Measurements from ENCODE around the gene BCHE.

BCHE gene

DNA sequence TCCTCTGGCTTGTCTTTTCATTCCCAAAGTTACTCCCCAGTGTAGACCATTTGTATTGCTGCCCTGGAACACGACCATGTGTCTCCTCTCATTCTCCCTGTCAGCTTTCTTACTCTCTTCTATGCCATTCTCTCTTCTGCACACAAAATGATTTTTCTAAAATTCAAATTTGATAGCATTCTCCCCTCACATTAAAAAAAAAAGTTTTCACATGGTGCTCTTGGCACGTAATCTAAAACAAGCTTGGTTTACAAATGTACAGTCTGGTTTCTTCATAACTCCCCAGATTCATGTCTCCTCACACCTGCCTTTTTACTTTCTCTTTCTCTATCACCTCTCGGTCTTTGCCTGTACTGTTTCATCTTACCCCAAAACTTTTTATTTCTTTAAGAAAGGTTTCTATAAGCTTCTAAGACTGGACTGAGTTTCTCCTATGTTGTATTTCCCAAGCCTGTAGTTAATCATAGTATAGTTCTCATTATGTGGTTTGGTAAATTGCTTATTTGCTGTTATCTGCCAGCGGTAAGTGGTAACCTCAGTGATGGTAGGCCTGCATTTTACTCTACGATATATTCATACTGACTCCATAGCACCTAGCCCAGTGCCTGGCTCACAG lies 31.2 kb downstream of the BCHE start (continued):
- TF ChIP-seq ZNF146 (tag by site-specific recombination; IDR thresholded peaks at IDR 0.05) (no peak), YY1 (tag by site-specific recombination; IDR thresholded peaks at IDR 0.05) (no peak), ZNF600 (tag by site-specific recombination; IDR thresholded peaks at IDR 0.05) (no peak), ZNF529 (tag by site-specific recombination; IDR thresholded peaks at IDR 0.05; ENCODE audit: insufficient replicate concordance) (no peak), ZIC2 (tag by site-specific recombination; IDR thresholded peaks at IDR 0.05) (no peak), ZSCAN30 (tag by site-specific recombination; IDR thresholded peaks at IDR 0.05) (no peak)
- TF ChIP-seq, protein P1, sequence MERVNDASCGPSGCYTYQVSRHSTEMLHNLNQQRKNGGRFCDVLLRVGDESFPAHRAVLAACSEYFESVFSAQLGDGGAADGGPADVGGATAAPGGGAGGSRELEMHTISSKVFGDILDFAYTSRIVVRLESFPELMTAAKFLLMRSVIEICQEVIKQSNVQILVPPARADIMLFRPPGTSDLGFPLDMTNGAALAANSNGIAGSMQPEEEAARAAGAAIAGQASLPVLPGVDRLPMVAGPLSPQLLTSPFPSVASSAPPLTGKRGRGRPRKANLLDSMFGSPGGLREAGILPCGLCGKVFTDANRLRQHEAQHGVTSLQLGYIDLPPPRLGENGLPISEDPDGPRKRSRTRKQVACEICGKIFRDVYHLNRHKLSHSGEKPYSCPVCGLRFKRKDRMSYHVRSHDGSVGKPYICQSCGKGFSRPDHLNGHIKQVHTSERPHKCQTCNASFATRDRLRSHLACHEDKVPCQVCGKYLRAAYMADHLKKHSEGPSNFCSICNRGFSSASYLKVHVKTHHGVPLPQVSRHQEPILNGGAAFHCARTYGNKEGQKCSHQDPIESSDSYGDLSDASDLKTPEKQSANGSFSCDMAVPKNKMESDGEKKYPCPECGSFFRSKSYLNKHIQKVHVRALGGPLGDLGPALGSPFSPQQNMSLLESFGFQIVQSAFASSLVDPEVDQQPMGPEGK (tag by site-specific recombination; IDR thresholded peaks at IDR 0.05) = no peak

DNA sequence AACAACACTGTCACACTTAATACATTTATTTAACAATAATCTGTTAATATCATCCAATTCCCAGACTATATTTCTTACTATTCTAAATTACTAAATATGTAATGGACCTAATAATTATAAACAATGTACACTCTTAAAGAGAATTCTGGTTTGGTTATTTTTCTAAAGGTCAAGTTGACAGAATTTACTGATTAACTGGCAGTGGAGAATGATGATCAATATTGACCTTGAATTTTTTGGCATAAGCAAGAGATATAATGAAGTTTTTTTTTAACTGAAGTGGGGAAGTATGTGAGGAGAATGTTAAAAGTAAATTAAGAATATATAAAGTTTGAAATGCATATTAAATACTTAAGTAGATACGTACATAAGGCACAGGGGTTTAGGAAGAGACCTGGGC lies 33.8 kb downstream of the BCHE start:
- CTCF ChIA-PET = interaction anchor here (0.7 kb wide), 1 partner anchor 110 kb away, joined by 3 read pairs; no protein-coding TSS in a partner anchor
- TF ChIP-seq ZNF133 (tag by site-specific recombination; IDR thresholded peaks at IDR 0.05) = no peak
- no peak for TF ChIP-seq ZNF626 (tag by site-specific recombination; IDR thresholded peaks at IDR 0.05)
- TF ChIP-seq ZNF248 (tag by site-specific recombination; IDR thresholded peaks at IDR 0.05) = no peak
- no peak for TF ChIP-seq PRDM1 (tag by site-specific recombination; IDR thresholded peaks at IDR 0.05)
- no peak for TF ChIP-seq ZNF830 (tag by site-specific recombination; IDR thresholded peaks at IDR 0.05; ENCODE audit: low read depth)
- no peak for TF ChIP-seq ZNF654 (tag by site-specific recombination; IDR thresholded peaks at IDR 0.05; ENCODE audit: low read depth)
- TF ChIP-seq ZEB2 (tag by site-specific recombination; IDR thresholded peaks at IDR 0.05) = no peak
- TF ChIP-seq, protein P2, sequence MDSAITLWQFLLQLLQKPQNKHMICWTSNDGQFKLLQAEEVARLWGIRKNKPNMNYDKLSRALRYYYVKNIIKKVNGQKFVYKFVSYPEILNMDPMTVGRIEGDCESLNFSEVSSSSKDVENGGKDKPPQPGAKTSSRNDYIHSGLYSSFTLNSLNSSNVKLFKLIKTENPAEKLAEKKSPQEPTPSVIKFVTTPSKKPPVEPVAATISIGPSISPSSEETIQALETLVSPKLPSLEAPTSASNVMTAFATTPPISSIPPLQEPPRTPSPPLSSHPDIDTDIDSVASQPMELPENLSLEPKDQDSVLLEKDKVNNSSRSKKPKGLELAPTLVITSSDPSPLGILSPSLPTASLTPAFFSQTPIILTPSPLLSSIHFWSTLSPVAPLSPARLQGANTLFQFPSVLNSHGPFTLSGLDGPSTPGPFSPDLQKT (IDR thresholded peaks at IDR 0.05; ENCODE audit: borderline replicate concordance, low read depth, low read length) = no peak
- TF ChIP-seq ZNF311 (tag by site-specific recombination; IDR thresholded peaks at IDR 0.05; ENCODE audit: borderline replicate concordance) = no peak
- TF ChIP-seq ZNF394 (tag by site-specific recombination; IDR thresholded peaks at IDR 0.05; ENCODE audit: borderline replicate concordance) = no peak
- TF ChIP-seq, protein P3, sequence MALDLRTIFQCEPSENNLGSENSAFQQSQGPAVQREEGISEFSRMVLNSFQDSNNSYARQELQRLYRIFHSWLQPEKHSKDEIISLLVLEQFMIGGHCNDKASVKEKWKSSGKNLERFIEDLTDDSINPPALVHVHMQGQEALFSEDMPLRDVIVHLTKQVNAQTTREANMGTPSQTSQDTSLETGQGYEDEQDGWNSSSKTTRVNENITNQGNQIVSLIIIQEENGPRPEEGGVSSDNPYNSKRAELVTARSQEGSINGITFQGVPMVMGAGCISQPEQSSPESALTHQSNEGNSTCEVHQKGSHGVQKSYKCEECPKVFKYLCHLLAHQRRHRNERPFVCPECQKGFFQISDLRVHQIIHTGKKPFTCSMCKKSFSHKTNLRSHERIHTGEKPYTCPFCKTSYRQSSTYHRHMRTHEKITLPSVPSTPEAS (tag by site-specific recombination; IDR thresholded peaks at IDR 0.05) = no peak
- TF ChIP-seq ZNF354C (tag by site-specific recombination; IDR thresholded peaks at IDR 0.05; ENCODE audit: borderline replicate concordance, low read depth) = no peak
- TF ChIP-seq ZNF10 (tag by site-specific recombination; IDR thresholded peaks at IDR 0.05) = no peak
- TF ChIP-seq, protein P4, sequence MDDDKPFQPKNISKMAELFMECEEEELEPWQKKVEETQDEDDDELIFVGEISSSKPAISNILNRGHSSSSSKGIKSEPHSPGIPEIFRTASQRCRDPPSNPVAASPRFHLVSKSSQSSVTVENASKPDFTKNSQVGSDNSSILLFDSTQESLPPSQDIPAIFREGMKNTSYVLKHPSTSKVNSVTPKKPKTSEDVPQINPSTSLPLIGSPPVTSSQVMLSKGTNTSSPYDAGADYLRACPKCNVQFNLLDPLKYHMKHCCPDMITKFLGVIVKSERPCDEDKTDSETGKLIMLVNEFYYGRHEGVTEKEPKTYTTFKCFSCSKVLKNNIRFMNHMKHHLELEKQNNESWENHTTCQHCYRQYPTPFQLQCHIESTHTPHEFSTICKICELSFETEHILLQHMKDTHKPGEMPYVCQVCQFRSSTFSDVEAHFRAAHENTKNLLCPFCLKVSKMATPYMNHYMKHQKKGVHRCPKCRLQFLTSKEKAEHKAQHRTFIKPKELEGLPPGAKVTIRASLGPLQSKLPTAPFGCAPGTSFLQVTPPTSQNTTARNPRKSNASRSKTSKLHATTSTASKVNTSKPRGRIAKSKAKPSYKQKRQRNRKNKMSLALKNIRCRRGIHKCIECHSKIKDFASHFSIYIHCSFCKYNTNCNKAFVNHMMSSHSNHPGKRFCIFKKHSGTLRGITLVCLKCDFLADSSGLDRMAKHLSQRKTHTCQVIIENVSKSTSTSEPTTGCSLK (tag by site-specific recombination; IDR thresholded peaks at IDR 0.05) = no peak

More for the DNA sequence above, 33.8 kb downstream of the BCHE start:
- Histone ChIP-seq H3K36me3 (ENCODE audit: control insufficient read depth in 2 of 2, insufficient read depth in 1 of 2, low read length in 2 of 2) (no peaks in the 10 kb centered on the region), H3K4me1 (ENCODE audit: control insufficient read depth, insufficient read depth, low read length) (no peaks in the 10 kb centered on the region), H3K9me3 (ENCODE audit: control insufficient read depth, insufficient read depth, low read depth, low read length) (no peaks in the 10 kb centered on the region), H3K4me3 (ENCODE audit: low read depth, low read length) (no peak overlapping the region), H3K27ac (ENCODE audit: extremely low read depth, low read depth, low read length) (no peak overlapping the region)
- POLR2A ChIA-PET = no interaction called here
